LHCN-M2 (cell line): ENCODE results near the gene RPIA. TPM values are rescaled to one million over a fixed set of nuclear protein-coding genes. Genes with fewer than 3 reads are reported as not detected.
"Not testable (repeated sequence)": the region's sequence is repeated elsewhere in the genome, so short reads cannot be mapped to it uniquely, and the experiment has no call there.

ENCODE experiments used
- DNase-seq: peaks from one replicate; pipeline ENCODE4 v3.0.0-alpha.2; 2012; ENCODE audit warnings: low read depth
- total RNA-seq: library from RNA; depleted of rRNA; stranded (reverse); fragments of >200 nt; gene quantifications from 2 replicates; pipeline ENCODE4 v1.2.3, GENCODE V29; 2014

The RPIA gene
- total RNA-seq, 1 experiment from 2014 or later = 8.0 TPM

GRCh38 chr2:88735133-88735532 lies 43.7 kb downstream of the RPIA start:
- DNase-seq = no peak

GRCh38 chr2:88735853-88736252 lies 44.4 kb downstream of the RPIA start:
- peak; percentile 3 for DNase-seq

- DNase-seq = no peak
Observed at GRCh38 chr2:88736437-88736836, 45.0 kb downstream of the RPIA start.

GRCh38 chr2:88737385-88737784 lies 45.9 kb downstream of the RPIA start:
- DNase-seq = peak; percentile 25

GRCh38 chr2:88738271-88738670 lies 46.8 kb downstream of the RPIA start:
- peak; percentile 39 for DNase-seq

- peak; percentile 54 for DNase-seq
Observed at GRCh38 chr2:88739985-88740600, 48.6 kb downstream of the RPIA start.

- no peak for DNase-seq
Observed at GRCh38 chr2:88746929-88747490, 55.5 kb downstream of the RPIA start.

- DNase-seq = no peak
Observed at GRCh38 chr2:88747990-88748389, 56.5 kb downstream of the RPIA start.

GRCh38 chr2:88751768-88752167 lies 60.3 kb downstream of the RPIA start:
- no peak for DNase-seq

GRCh38 chr2:88753833-88754584 lies 62.5 kb downstream of the RPIA start:
- no peak for DNase-seq

- no peak for DNase-seq
Observed at GRCh38 chr2:88754585-88755320, 63.3 kb downstream of the RPIA start.

GRCh38 chr2:88755836-88756235 lies 64.4 kb downstream of the RPIA start:
- no peak for DNase-seq

- no peak for DNase-seq
Observed at GRCh38 chr2:88757025-88757424, 65.6 kb downstream of the RPIA start.

- not testable (repeated sequence) for DNase-seq
Observed at GRCh38 chr2:88758702-88759101, 67.2 kb downstream of the RPIA start.

- DNase-seq = no peak
Observed at GRCh38 chr2:88760819-88761598, 69.5 kb downstream of the RPIA start.

- no peak for DNase-seq
Observed at GRCh38 chr2:88764141-88764849, 72.8 kb downstream of the RPIA start.

GRCh38 chr2:88764850-88765153 lies 73.3 kb downstream of the RPIA start:
- no peak for DNase-seq

- no peak for DNase-seq
Observed at GRCh38 chr2:88765154-88765888, 73.8 kb downstream of the RPIA start.

GRCh38 chr2:88765889-88766481 lies 74.5 kb downstream of the RPIA start:
- DNase-seq = not testable (repeated sequence)

- no peak for DNase-seq
Observed at GRCh38 chr2:88770016-88770415, 78.5 kb downstream of the RPIA start.
